Measurements from ENCODE around the gene NR6A1.

Gene NR6A1

GRCh38 chr9:124512806-124513204, 258.3 kb downstream of the NR6A1 start:
- DNase-seq: no peak

- DNase-seq: no peak
These were observed 259.0 kb downstream of the NR6A1 start for GRCh38 chr9:124511891-124512805.

- DNase-seq: no peak
These were observed 259.7 kb downstream of the NR6A1 start for GRCh38 chr9:124511426-124511840.

GRCh38 chr9:124510650-124511425, 260.3 kb downstream of the NR6A1 start:
- DNase-seq: no peak

- DNase-seq: no peak
These were observed 263.2 kb downstream of the NR6A1 start for GRCh38 chr9:124507880-124508423.

- DNase-seq: no peak
These were observed 263.9 kb downstream of the NR6A1 start, which contains the start of gene NR5A1 for GRCh38 chr9:124506931-124507879. TSS of gene NR5A1 (minus strand) at chr9:124507399. CDS start at chr9:124503395, 4,004 bp downstream.

- no peak for DNase-seq
These were observed 264.7 kb downstream of the NR6A1 start for GRCh38 chr9:124506433-124506832.

GRCh38 chr9:124505901-124506346, 265.2 kb downstream of the NR6A1 start:
- no peak for DNase-seq

GRCh38 chr9:124505006-124505900, 265.9 kb downstream of the NR6A1 start:
- no peak for DNase-seq

GRCh38 chr9:124504530-124505005, 266.5 kb downstream of the NR6A1 start:
- DNase-seq: no peak

- no peak for DNase-seq
These were observed 267.2 kb downstream of the NR6A1 start for GRCh38 chr9:124503713-124504529.

GRCh38 chr9:124502711-124503702, 268.1 kb downstream of the NR6A1 start:
- no peak for DNase-seq

- DNase-seq: no peak
These were observed 269.3 kb downstream of the NR6A1 start for GRCh38 chr9:124501771-124502320.

- no peak for DNase-seq
These were observed 270.1 kb downstream of the NR6A1 start for GRCh38 chr9:124500796-124501611.

- no peak for DNase-seq
These were observed 270.9 kb downstream of the NR6A1 start for GRCh38 chr9:124500028-124500795.

- no peak for DNase-seq
These were observed 271.9 kb downstream of the NR6A1 start for GRCh38 chr9:124499216-124499615.

All from GDM1 (cell line).